ENCODE results near the gene TARP.
A peak's percentile ranks its signal among the peaks of the same experiment; 100 is the strongest.

Gene TARP

DNA sequence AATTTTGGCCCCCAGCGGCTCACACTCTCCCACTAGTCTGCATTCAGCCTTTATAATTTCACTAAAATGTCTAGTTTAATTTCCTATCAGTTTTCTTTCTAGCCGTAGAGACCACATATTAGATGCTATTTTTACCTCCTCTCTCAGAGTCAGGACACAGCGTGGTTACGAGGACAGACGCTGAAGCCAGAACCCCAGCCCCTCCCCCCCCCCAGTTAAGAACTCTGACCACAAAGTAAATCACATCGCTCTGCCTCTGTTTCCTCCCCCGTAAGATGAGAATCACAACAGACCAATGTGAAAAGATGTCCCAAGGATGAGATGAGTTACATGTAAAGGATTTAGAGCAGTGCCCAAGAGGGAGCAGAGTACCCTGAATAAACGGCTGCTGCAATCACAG lies 11.1 kb upstream of the TARP start:
- H3K9ac ChIP-seq (ENCODE audit: low read depth, low read length, poor library complexity): no peak overlapping the region
- no peak overlapping the region for H2BK5ac ChIP-seq (ENCODE audit: low read length)
- peak overlapping the region; percentile 5 for H3K18ac ChIP-seq (ENCODE audit: low read length)
- H3K36me3 ChIP-seq (replicated peaks in 1 of 2; ENCODE audit: control insufficient read depth in 2 of 2, insufficient read depth in 2 of 2, low read length in 2 of 2): no peaks in the 10 kb centered on the region
- H2BK12ac ChIP-seq (ENCODE audit: low read length): no peak overlapping the region
- H3K27ac ChIP-seq (replicated peaks; ENCODE audit: low read length): no peak overlapping the region
- H2AK5ac ChIP-seq (ENCODE audit: low read depth, low read length): no peak overlapping the region
- no peaks in the 10 kb centered on the region for H3K79me1 ChIP-seq (ENCODE audit: low read depth, low read length)
- H3K14ac ChIP-seq (ENCODE audit: low read length): no peak overlapping the region
- no peak overlapping the region for H4K91ac ChIP-seq (ENCODE audit: low read depth, low read length, poor library complexity)
- no peak overlapping the region for H3K4ac ChIP-seq (ENCODE audit: low read length)
- WGBS, 2 donors (ENCODE audit: extremely low coverage in 2 of 2, insufficient read length in 2 of 2, insufficient replicate concordance in 1 of 2): no CpG with 5 or more reads among the region's 8 CpGs
- H3K4me2 ChIP-seq (ENCODE audit: insufficient read depth, low read length, poor library complexity, severe bottlenecking): no peak overlapping the region
- H2BK15ac ChIP-seq (ENCODE audit: low read length): no peak overlapping the region
- H3K27me3 ChIP-seq (ENCODE audit: control insufficient read depth in 3 of 3, insufficient read depth in 3 of 3, low read depth in 1 of 3, low read length in 3 of 3): peaks cover 0 to 14% (median 0%) of the 10 kb centered on the region in 3 experiments
- no peaks in the 10 kb centered on the region for H3K4me1 ChIP-seq (ENCODE audit: control insufficient read depth in 2 of 2, insufficient read depth in 1 of 2, low read depth in 1 of 2, low read length in 2 of 2)
- H3K4me3 ChIP-seq (ENCODE audit: low read length in 2 of 2): no peak overlapping the region
- H3K9me3 ChIP-seq (replicated peaks in 1 of 2; ENCODE audit: control insufficient read depth in 2 of 2, insufficient read depth in 1 of 2, low read depth in 1 of 2, low read length in 2 of 2): no peaks in the 10 kb centered on the region
- H2BK120ac ChIP-seq (ENCODE audit: low read depth, low read length): no peak overlapping the region
- H2AFZ ChIP-seq (ENCODE audit: low read length): no peak overlapping the region
- no peak overlapping the region for H3K23ac ChIP-seq (ENCODE audit: low read depth, low read length, poor library complexity)
- H4K8ac ChIP-seq (ENCODE audit: low read depth, low read length): no peak overlapping the region
- DNase-seq (ENCODE audit: low spot score): no peak

DNA sequence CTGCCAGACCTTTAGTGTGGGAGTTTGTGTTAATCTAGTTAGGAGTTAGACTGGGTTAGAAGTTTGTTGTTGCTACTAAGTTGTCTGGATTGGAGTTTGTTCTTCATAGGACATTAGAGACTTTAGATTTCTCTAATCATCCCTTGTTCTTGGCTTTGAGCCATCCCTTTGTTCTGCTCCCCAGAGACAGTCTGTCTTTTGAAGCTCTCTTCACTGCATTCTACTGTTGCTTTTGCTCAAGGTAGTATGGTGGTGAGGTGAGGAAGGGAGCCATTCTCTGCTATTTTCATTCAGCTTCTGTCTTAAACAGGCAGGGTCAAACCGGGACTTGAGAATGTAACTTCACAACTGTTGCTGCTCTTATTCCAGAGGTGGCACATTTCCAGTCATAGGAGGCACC lies 10.4 kb upstream of the TARP start:
- H3K14ac ChIP-seq (ENCODE audit: low read length): no peak overlapping the region
- H3K9ac ChIP-seq (ENCODE audit: low read depth, low read length, poor library complexity): no peak overlapping the region
- no peak overlapping the region for H3K4me3 ChIP-seq (ENCODE audit: low read length in 2 of 2)
- H3K27ac ChIP-seq (replicated peaks; ENCODE audit: low read length): no peak overlapping the region
- peaks cover 0 to 14% (median 0%) of the 10 kb centered on the region in 3 experiments for H3K27me3 ChIP-seq (ENCODE audit: control insufficient read depth in 3 of 3, insufficient read depth in 3 of 3, low read depth in 1 of 3, low read length in 3 of 3)
- no peak overlapping the region for H2BK5ac ChIP-seq (ENCODE audit: low read length)
- no peak overlapping the region for H3K23ac ChIP-seq (ENCODE audit: low read depth, low read length, poor library complexity)
- H2BK15ac ChIP-seq (ENCODE audit: low read length): no peak overlapping the region
- H3K18ac ChIP-seq (ENCODE audit: low read length): no peak overlapping the region
- no peak overlapping the region for H2AFZ ChIP-seq (ENCODE audit: low read length)
- no peaks in the 10 kb centered on the region for H3K9me3 ChIP-seq (replicated peaks in 1 of 2; ENCODE audit: control insufficient read depth in 2 of 2, insufficient read depth in 1 of 2, low read depth in 1 of 2, low read length in 2 of 2)
- H3K4me2 ChIP-seq (ENCODE audit: insufficient read depth, low read length, poor library complexity, severe bottlenecking): no peak overlapping the region
- no peak overlapping the region for H2BK120ac ChIP-seq (ENCODE audit: low read depth, low read length)
- no peaks in the 10 kb centered on the region for H3K4me1 ChIP-seq (ENCODE audit: control insufficient read depth in 2 of 2, insufficient read depth in 1 of 2, low read depth in 1 of 2, low read length in 2 of 2)
- no CpG with 5 or more reads among the region's 1 CpG for WGBS, 2 donors (ENCODE audit: extremely low coverage in 2 of 2, insufficient read length in 2 of 2, insufficient replicate concordance in 1 of 2)
- no peak overlapping the region for H2BK12ac ChIP-seq (ENCODE audit: low read length)
- H3K4ac ChIP-seq (ENCODE audit: low read length): no peak overlapping the region
- DNase-seq (ENCODE audit: low spot score): no peak
- H3K36me3 ChIP-seq (replicated peaks in 1 of 2; ENCODE audit: control insufficient read depth in 2 of 2, insufficient read depth in 2 of 2, low read length in 2 of 2): no peaks in the 10 kb centered on the region
- no peak overlapping the region for H4K91ac ChIP-seq (ENCODE audit: low read depth, low read length, poor library complexity)
- no peak overlapping the region for H2AK5ac ChIP-seq (ENCODE audit: low read depth, low read length)
- no peak overlapping the region for H4K8ac ChIP-seq (ENCODE audit: low read depth, low read length)
- no peaks in the 10 kb centered on the region for H3K79me1 ChIP-seq (ENCODE audit: low read depth, low read length)

DNA sequence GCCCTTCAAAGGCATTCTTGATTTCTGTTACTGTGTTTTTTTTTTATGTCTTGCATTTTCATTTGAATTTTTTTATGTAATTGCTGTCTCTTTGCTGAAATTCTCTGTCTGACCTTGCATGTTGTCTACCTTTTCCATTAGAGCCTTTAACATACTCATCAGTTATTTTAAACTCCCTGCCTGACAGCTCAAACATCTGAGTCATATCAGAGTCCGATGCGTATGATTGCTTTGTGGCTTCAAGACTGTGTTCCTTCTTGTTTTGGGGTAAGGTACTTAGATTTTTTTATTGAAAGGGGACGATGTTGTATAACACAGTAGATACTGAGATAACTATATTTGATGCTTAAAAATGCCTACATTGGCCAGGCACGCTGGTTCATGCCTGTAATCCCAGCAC lies 9.7 kb upstream of the TARP start:
- Histone ChIP-seq H3K23ac (ENCODE audit: low read depth, low read length, poor library complexity) (no peak overlapping the region), H3K14ac (ENCODE audit: low read length) (no peak overlapping the region), H3K79me1 (ENCODE audit: low read depth, low read length) (no peaks in the 10 kb centered on the region), H3K9ac (ENCODE audit: low read depth, low read length, poor library complexity) (no peak overlapping the region), H3K36me3 (replicated peaks in 1 of 2; ENCODE audit: control insufficient read depth in 2 of 2, insufficient read depth in 2 of 2, low read length in 2 of 2) (no peaks in the 10 kb centered on the region), H3K18ac (ENCODE audit: low read length) (no peak overlapping the region), H3K4me2 (ENCODE audit: insufficient read depth, low read length, poor library complexity, severe bottlenecking) (no peak overlapping the region), H3K9me3 (replicated peaks in 1 of 2; ENCODE audit: control insufficient read depth in 2 of 2, insufficient read depth in 1 of 2, low read depth in 1 of 2, low read length in 2 of 2) (no peaks in the 10 kb centered on the region), H3K27ac (replicated peaks; ENCODE audit: low read length) (no peak overlapping the region), H4K91ac (ENCODE audit: low read depth, low read length, poor library complexity) (no peak overlapping the region), H3K4me1 (ENCODE audit: control insufficient read depth in 2 of 2, insufficient read depth in 1 of 2, low read depth in 1 of 2, low read length in 2 of 2) (no peaks in the 10 kb centered on the region), H3K27me3 (ENCODE audit: control insufficient read depth in 3 of 3, insufficient read depth in 3 of 3, low read depth in 1 of 3, low read length in 3 of 3) (peaks cover 0 to 14% (median 0%) of the 10 kb centered on the region in 3 experiments), H2AK5ac (ENCODE audit: low read depth, low read length) (no peak overlapping the region), H2BK5ac (ENCODE audit: low read length) (no peak overlapping the region), H3K4ac (ENCODE audit: low read length) (no peak overlapping the region), H2BK15ac (ENCODE audit: low read length) (no peak overlapping the region), H3K4me3 (ENCODE audit: low read length in 2 of 2) (no peak overlapping the region), H4K8ac (ENCODE audit: low read depth, low read length) (no peak overlapping the region), H2BK120ac (ENCODE audit: low read depth, low read length) (no peak overlapping the region), H2BK12ac (ENCODE audit: low read length) (no peak overlapping the region), H2AFZ (ENCODE audit: low read length) (no peak overlapping the region)
- no peak for DNase-seq (ENCODE audit: low spot score)
- no CpG with 5 or more reads among the region's 4 CpGs for WGBS, 2 donors (ENCODE audit: extremely low coverage in 2 of 2, insufficient read length in 2 of 2, insufficient replicate concordance in 1 of 2)

- no peak overlapping the region for H3K23ac ChIP-seq (ENCODE audit: low read depth, low read length, poor library complexity)
- no peak for DNase-seq (ENCODE audit: low spot score)
- H2BK12ac ChIP-seq (ENCODE audit: low read length): no peak overlapping the region
- H3K18ac ChIP-seq (ENCODE audit: low read length): no peak overlapping the region
- WGBS, 2 donors (ENCODE audit: extremely low coverage in 2 of 2, insufficient read length in 2 of 2, insufficient replicate concordance in 1 of 2): no CpG with 5 or more reads among the region's 3 CpGs
- H2BK15ac ChIP-seq (ENCODE audit: low read length): no peak overlapping the region
- no peak overlapping the region for H2BK5ac ChIP-seq (ENCODE audit: low read length)
- H3K79me1 ChIP-seq (ENCODE audit: low read depth, low read length): no peaks in the 10 kb centered on the region
- H3K4me2 ChIP-seq (ENCODE audit: insufficient read depth, low read length, poor library complexity, severe bottlenecking): no peak overlapping the region
- H4K91ac ChIP-seq (ENCODE audit: low read depth, low read length, poor library complexity): no peak overlapping the region
- H3K4me3 ChIP-seq (ENCODE audit: low read length in 2 of 2): no peak overlapping the region
- no peak overlapping the region for H3K14ac ChIP-seq (ENCODE audit: low read length)
- no peak overlapping the region for H2AFZ ChIP-seq (ENCODE audit: low read length)
- no peak overlapping the region for H4K8ac ChIP-seq (ENCODE audit: low read depth, low read length)
- H2AK5ac ChIP-seq (ENCODE audit: low read depth, low read length): no peak overlapping the region
- no peak overlapping the region for H2BK120ac ChIP-seq (ENCODE audit: low read depth, low read length)
- no peak overlapping the region for H3K27ac ChIP-seq (replicated peaks; ENCODE audit: low read length)
- peaks cover 0 to 13% (median 0%) of the 10 kb centered on the region in 3 experiments for H3K27me3 ChIP-seq (ENCODE audit: control insufficient read depth in 3 of 3, insufficient read depth in 3 of 3, low read depth in 1 of 3, low read length in 3 of 3)
- no peak overlapping the region for H3K4ac ChIP-seq (ENCODE audit: low read length)
- no peaks in the 10 kb centered on the region for H3K9me3 ChIP-seq (replicated peaks in 1 of 2; ENCODE audit: control insufficient read depth in 2 of 2, insufficient read depth in 1 of 2, low read depth in 1 of 2, low read length in 2 of 2)
- no peak overlapping the region for H3K9ac ChIP-seq (ENCODE audit: low read depth, low read length, poor library complexity)
- H3K4me1 ChIP-seq (ENCODE audit: control insufficient read depth in 2 of 2, insufficient read depth in 1 of 2, low read depth in 1 of 2, low read length in 2 of 2): no peaks in the 10 kb centered on the region
- H3K36me3 ChIP-seq (replicated peaks in 1 of 2; ENCODE audit: control insufficient read depth in 2 of 2, insufficient read depth in 2 of 2, low read length in 2 of 2): no peaks in the 10 kb centered on the region
These were observed 8.6 kb upstream of the TARP start for GRCh38 chr7:38282081-38282480.
